ENCODE measurements around the gene EN1. TPM values are rescaled to one million over a fixed set of nuclear protein-coding genes. Genes with fewer than 3 reads are reported as not detected.

The EN1 gene
- total RNA-seq, 1 experiment from 2014 or later = not detected

- TF ChIP-seq EZH2 (IDR thresholded peaks at IDR 0.05) (no peak), ZNF274 (IDR thresholded peaks at IDR 0.05; ENCODE audit: low read depth, low read length) (no peak), CBX3 (IDR thresholded peaks at IDR 0.05; ENCODE audit: low read depth) (no peak), RAD21 (IDR thresholded peaks at IDR 0.05; ENCODE audit: low read depth) (no peak)
- TF ChIP-seq, protein P1, sequence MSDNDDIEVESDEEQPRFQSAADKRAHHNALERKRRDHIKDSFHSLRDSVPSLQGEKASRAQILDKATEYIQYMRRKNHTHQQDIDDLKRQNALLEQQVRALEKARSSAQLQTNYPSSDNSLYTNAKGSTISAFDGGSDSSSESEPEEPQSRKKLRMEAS (IDR thresholded peaks at IDR 0.05) = no peak
- TF ChIP-seq, protein P2, sequence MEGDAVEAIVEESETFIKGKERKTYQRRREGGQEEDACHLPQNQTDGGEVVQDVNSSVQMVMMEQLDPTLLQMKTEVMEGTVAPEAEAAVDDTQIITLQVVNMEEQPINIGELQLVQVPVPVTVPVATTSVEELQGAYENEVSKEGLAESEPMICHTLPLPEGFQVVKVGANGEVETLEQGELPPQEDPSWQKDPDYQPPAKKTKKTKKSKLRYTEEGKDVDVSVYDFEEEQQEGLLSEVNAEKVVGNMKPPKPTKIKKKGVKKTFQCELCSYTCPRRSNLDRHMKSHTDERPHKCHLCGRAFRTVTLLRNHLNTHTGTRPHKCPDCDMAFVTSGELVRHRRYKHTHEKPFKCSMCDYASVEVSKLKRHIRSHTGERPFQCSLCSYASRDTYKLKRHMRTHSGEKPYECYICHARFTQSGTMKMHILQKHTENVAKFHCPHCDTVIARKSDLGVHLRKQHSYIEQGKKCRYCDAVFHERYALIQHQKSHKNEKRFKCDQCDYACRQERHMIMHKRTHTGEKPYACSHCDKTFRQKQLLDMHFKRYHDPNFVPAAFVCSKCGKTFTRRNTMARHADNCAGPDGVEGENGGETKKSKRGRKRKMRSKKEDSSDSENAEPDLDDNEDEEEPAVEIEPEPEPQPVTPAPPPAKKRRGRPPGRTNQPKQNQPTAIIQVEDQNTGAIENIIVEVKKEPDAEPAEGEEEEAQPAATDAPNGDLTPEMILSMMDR (IDR thresholded peaks at IDR 0.05 in 2 of 3, conservative IDR thresholded peaks at IDR 0.05 in 1 of 3; ENCODE audit: borderline replicate concordance in 1 of 3, insufficient read depth in 1 of 3, low read depth in 2 of 3, low read length in 2 of 3) = no peak
These were observed 6.3 kb upstream of the EN1 start (continued) for GRCh38 chr2:118853651-118854291.

GRCh38 chr2:118853129-118853640 is 5.7 kb upstream of the EN1 start:
- H3K4me2 ChIP-seq (ENCODE audit: low read length) = no peak overlapping the region
- H3K9ac ChIP-seq (ENCODE audit: low read length) = no peak overlapping the region
- POLR2A ChIA-PET = no interaction called here
- CTCF ChIA-PET = no interaction called here
- DNase-seq (ENCODE audit: low read depth, low spot score) = no peak
- H3K36me3 ChIP-seq (ENCODE audit: control insufficient read depth in 1 of 2, insufficient read depth in 2 of 2, low read length in 2 of 2) = no peaks in the 10 kb centered on the region
- no peaks in the 10 kb centered on the region for H3K79me2 ChIP-seq (ENCODE audit: insufficient read depth, low read length)
- no peaks in the 10 kb centered on the region for H3K27me3 ChIP-seq (ENCODE audit: insufficient read depth, low read length)
- H2AFZ ChIP-seq (ENCODE audit: low read depth, low read length, poor library complexity, severe bottlenecking) = no peak overlapping the region
- H3K9me3 ChIP-seq (ENCODE audit: control insufficient read depth in 1 of 2, insufficient read depth in 1 of 2, low read depth in 1 of 2, low read length in 2 of 2) = no peaks in the 10 kb centered on the region
- no peaks in the 10 kb centered on the region for H3K9me2 ChIP-seq (ENCODE audit: insufficient read depth)
- no peak overlapping the region for H3K4me3 ChIP-seq (replicated peaks in 1 of 2; ENCODE audit: low read depth in 1 of 2, low read length in 2 of 2)
- H3K27ac ChIP-seq (ENCODE audit: low read depth, low read length) = no peak overlapping the region
- ATAC-seq = no peak
- intact Hi-C loops (cut with micrococcal nuclease) = no loop called here
- no peaks in the 10 kb centered on the region for H4K20me1 ChIP-seq (ENCODE audit: insufficient read depth)
- RAD21 ChIA-PET (ENCODE audit: low non-redundant PET in 1 of 2, low total read pairs in 2 of 2, uncharacterized antibody in 2 of 2, unreplicated experiment in 2 of 2) = no interaction called here
- TF ChIP-seq ATF3 (IDR thresholded peaks at IDR 0.05) = no peak
- no peak for TF ChIP-seq EGR1 (IDR thresholded peaks at IDR 0.05; ENCODE audit: low read depth)
- no peak for TF ChIP-seq TCF7L2 (IDR thresholded peaks at IDR 0.05; ENCODE audit: borderline replicate concordance, extremely low read depth, insufficient read depth, insufficient read length)
- no peak for TF ChIP-seq FOSL1 (IDR thresholded peaks at IDR 0.05; ENCODE audit: low read depth)
- TF ChIP-seq, protein P3, sequence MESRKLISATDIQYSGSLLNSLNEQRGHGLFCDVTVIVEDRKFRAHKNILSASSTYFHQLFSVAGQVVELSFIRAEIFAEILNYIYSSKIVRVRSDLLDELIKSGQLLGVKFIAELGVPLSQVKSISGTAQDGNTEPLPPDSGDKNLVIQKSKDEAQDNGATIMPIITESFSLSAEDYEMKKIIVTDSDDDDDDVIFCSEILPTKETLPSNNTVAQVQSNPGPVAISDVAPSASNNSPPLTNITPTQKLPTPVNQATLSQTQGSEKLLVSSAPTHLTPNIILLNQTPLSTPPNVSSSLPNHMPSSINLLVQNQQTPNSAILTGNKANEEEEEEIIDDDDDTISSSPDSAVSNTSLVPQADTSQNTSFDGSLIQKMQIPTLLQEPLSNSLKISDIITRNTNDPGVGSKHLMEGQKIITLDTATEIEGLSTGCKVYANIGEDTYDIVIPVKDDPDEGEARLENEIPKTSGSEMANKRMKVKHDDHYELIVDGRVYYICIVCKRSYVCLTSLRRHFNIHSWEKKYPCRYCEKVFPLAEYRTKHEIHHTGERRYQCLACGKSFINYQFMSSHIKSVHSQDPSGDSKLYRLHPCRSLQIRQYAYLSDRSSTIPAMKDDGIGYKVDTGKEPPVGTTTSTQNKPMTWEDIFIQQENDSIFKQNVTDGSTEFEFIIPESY (IDR thresholded peaks at IDR 0.05; ENCODE audit: extremely low read depth, insufficient replicate concordance, low read length) = no peak
- TF ChIP-seq RAD21 (IDR thresholded peaks at IDR 0.05; ENCODE audit: low read depth) = no peak
- TF ChIP-seq POLR2A (IDR thresholded peaks at IDR 0.05; ENCODE audit: borderline replicate concordance, extremely low read depth, insufficient read depth, insufficient read length) = no peak
- TF ChIP-seq, protein P4, sequence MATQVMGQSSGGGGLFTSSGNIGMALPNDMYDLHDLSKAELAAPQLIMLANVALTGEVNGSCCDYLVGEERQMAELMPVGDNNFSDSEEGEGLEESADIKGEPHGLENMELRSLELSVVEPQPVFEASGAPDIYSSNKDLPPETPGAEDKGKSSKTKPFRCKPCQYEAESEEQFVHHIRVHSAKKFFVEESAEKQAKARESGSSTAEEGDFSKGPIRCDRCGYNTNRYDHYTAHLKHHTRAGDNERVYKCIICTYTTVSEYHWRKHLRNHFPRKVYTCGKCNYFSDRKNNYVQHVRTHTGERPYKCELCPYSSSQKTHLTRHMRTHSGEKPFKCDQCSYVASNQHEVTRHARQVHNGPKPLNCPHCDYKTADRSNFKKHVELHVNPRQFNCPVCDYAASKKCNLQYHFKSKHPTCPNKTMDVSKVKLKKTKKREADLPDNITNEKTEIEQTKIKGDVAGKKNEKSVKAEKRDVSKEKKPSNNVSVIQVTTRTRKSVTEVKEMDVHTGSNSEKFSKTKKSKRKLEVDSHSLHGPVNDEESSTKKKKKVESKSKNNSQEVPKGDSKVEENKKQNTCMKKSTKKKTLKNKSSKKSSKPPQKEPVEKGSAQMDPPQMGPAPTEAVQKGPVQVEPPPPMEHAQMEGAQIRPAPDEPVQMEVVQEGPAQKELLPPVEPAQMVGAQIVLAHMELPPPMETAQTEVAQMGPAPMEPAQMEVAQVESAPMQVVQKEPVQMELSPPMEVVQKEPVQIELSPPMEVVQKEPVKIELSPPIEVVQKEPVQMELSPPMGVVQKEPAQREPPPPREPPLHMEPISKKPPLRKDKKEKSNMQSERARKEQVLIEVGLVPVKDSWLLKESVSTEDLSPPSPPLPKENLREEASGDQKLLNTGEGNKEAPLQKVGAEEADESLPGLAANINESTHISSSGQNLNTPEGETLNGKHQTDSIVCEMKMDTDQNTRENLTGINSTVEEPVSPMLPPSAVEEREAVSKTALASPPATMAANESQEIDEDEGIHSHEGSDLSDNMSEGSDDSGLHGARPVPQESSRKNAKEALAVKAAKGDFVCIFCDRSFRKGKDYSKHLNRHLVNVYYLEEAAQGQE (IDR thresholded peaks at IDR 0.05; ENCODE audit: low read depth) = no peak
- H3K4me1 ChIP-seq (ENCODE audit: control insufficient read depth in 1 of 2, insufficient read depth in 2 of 2, low read length in 2 of 2) = peaks cover 0 to 4% of the 10 kb centered on the region in 2 experiments; a peak in 1 of 4 replicates
- no TSS peak for BruUV-seq (replicated peaks)
